Naive thymus-derived CD4-positive, alpha-beta T cell (primary cell): ENCODE measurements around the gene TRIM59. TPM values are rescaled to one million over a fixed set of nuclear protein-coding genes. Genes with fewer than 3 reads are reported as not detected.

ENCODE experiments used
- ATAC-seq: fragments of 150-1000 bp; cut with Tn5 transposase; 2 replicates; pipeline ENCODE4 v1.10.0; 2021; ENCODE audit warnings: mild to moderate bottlenecking, moderate library complexity
- CTCF ChIA-PET: fragments of 350-600 bp; sonication (Branson Sonifier 250); formaldehyde crosslinking; loops from one replicate; lab custom pipeline; 2021; ENCODE audit warnings: antibody characterized with exemption; lab: Charles Lee
- POLR2A ChIA-PET: fragments of 350-600 bp; sonication (Branson Sonifier 250); formaldehyde crosslinking; loops from one replicate; lab custom pipeline; 2021; ENCODE audit warnings: antibody characterized with exemption, inconsistent platforms; lab: Charles Lee
- DNase-seq, 9 donors: peaks; one replicate each; pipeline versions ENCODE4 v3.0.0 to v3.0.0-alpha.2; 2020 to 2022; ENCODE audit warnings: mixed read lengths in 1 of 9
- H3K27ac ChIP-seq: one replicate; pipeline ENCODE4 v1.7.0; 2013; ENCODE audit warnings: mild to moderate bottlenecking, low read depth, low read length, moderate library complexity
- H3K27me3 ChIP-seq, 2 donors: one replicate each; pipeline ENCODE4 v1.7.0; 2013; ENCODE audit warnings: low read length in 2 of 2, mild to moderate bottlenecking in 2 of 2, moderate library complexity in 2 of 2; ENCODE audit not compliant: control insufficient read depth in 2 of 2, insufficient read depth in 2 of 2
- H3K36me3 ChIP-seq, 3 experiments: 1 replicate in 2 of 3; 2 replicates in 1 of 3; pipeline ENCODE4 v1.7.0; 2013; ENCODE audit warnings: low read length in 3 of 3, mild to moderate bottlenecking in 3 of 3, moderate library complexity in 1 of 3; ENCODE audit not compliant: insufficient read depth in 3 of 3, control insufficient read depth in 2 of 3
- H3K4me1 ChIP-seq, 2 donors: one replicate each; pipeline ENCODE4 v1.7.0; 2013; ENCODE audit warnings: low read length in 2 of 2, mild to moderate bottlenecking in 2 of 2, moderate library complexity in 1 of 2; ENCODE audit not compliant: control insufficient read depth in 2 of 2, insufficient read depth in 2 of 2
- H3K4me3 ChIP-seq: 2 replicates; pipeline ENCODE4 v1.7.0; 2013; ENCODE audit warnings: mild to moderate bottlenecking, low read length
- H3K9me3 ChIP-seq, 3 experiments: 1 replicate in 2 of 3; 2 replicates in 1 of 3; pipeline ENCODE4 v1.7.0; 2013; ENCODE audit warnings: low read length in 3 of 3; ENCODE audit not compliant: control insufficient read depth in 2 of 3
- H3K27ac Mint-ChIP-seq, 9 donors: one replicate each; pipeline ENCODE4 v1.8.0; 2020 to 2022; ENCODE audit warnings: mixed read lengths in 9 of 9, mild to moderate bottlenecking in 8 of 9, moderate library complexity in 5 of 9, inconsistent platforms in 2 of 9
- H3K27me3 Mint-ChIP-seq, 5 donors: one replicate each; pipeline ENCODE4 v1.8.0; 2021 to 2022; ENCODE audit warnings: mixed read lengths in 5 of 5, mild to moderate bottlenecking in 1 of 5
- H3K36me3 Mint-ChIP-seq, 5 donors: one replicate each; pipeline ENCODE4 v1.8.0; 2020 to 2022; ENCODE audit warnings: mixed read lengths in 5 of 5, mild to moderate bottlenecking in 3 of 5, inconsistent platforms in 1 of 5
- H3K4me1 Mint-ChIP-seq, 7 donors: one replicate each; pipeline ENCODE4 v1.8.0; 2020 to 2022; ENCODE audit warnings: mixed read lengths in 7 of 7, mild to moderate bottlenecking in 3 of 7, inconsistent platforms in 1 of 7
- H3K4me3 Mint-ChIP-seq, 10 donors: one replicate each; pipeline ENCODE4 v1.8.0; 2020 to 2022; ENCODE audit warnings: mild to moderate bottlenecking in 10 of 10, mixed read lengths in 10 of 10, moderate library complexity in 6 of 10, inconsistent platforms in 2 of 10
- H3K9me3 Mint-ChIP-seq, 11 donors: one replicate each; pipeline ENCODE4 v1.8.0; 2020 to 2022; ENCODE audit warnings: mixed read lengths in 11 of 11, mild to moderate bottlenecking in 4 of 11, inconsistent platforms in 1 of 11, moderate library complexity in 1 of 11
- intact Hi-C, 2 donors: fragments of 100-400 bp; cut with micrococcal nuclease; formaldehyde crosslinking; loops; one replicate each; pipeline ENCODE4 v1.15.1; 2023
- polyA plus RNA-seq, 2 donors: library from polyadenylated mRNA; unstranded; fragments of 300-500 nt; fragmentation: Illumina TruSeq; gene quantifications; one replicate each; pipeline ENCODE4 v1.2.3, GENCODE V29; 2021
- total RNA-seq, 6 experiments: library from RNA in 5 of 6; stranded (reverse) in 5 of 6; gene quantifications; 1 replicate in 5 of 6; 2 replicates in 1 of 6; pipeline ENCODE4 v1.2.3 and lab custom pipeline; 2021 to 2026

The TRIM59 gene
- total and polyA plus RNA-seq, 7 experiments from 2014 or later: 9.8 to 49.2 (median 17.5) TPM

GRCh38 chr3:160417311-160417710 is 32.3 kb downstream of the TRIM59 start:
- intact Hi-C loops: loop anchor here in 1 of 2 donors (2.0 kb wide), 1 partner anchor 13 kb away; no protein-coding TSS in a partner anchor
- H3K27me3 Mint-ChIP-seq: no peaks in the 10 kb centered on the region
- Histone ChIP-seq H3K27ac (no peak overlapping the region), H3K9me3 (no peaks in the 10 kb centered on the region), H3K27me3 (no peaks in the 10 kb centered on the region), H3K4me1 (no peaks in the 10 kb centered on the region), H3K36me3 (peaks cover 3 to 28% (median 4%) of the 10 kb centered on the region in 3 experiments), H3K4me3 (no peak overlapping the region)
- H3K9me3 Mint-ChIP-seq: no peaks in the 10 kb centered on the region
- H3K27ac Mint-ChIP-seq: peak overlapping the region in 1 of 9 donors; percentile 64
- POLR2A ChIA-PET: interaction anchor here (1.0 kb wide), 1 partner anchor 31 kb away, joined by 3 read pairs; no protein-coding TSS in a partner anchor
- H3K4me3 Mint-ChIP-seq: no peak overlapping the region
- H3K36me3 Mint-ChIP-seq: peaks cover 4 to 31% (median 13%) of the 10 kb centered on the region in 5 donors
- ATAC-seq: no peak
- peaks cover 2 to 54% (median 9%) of the 10 kb centered on the region in 7 donors for H3K4me1 Mint-ChIP-seq
- no peak for DNase-seq
- CTCF ChIA-PET: no interaction called here

GRCh38 chr3:160413613-160414248 is 35.9 kb downstream of the TRIM59 start:
- intact Hi-C loops: loop anchor here (1.0 to 5.0 kb wide), 12 partner anchors 8 to 1568 kb away; partner anchors contain the start of genes IL12A (in 2 of the 2), C3orf80 (in 1 of the 2), IFT80 (in 1 of the 2) and SMC4 (in 1 of the 2)
- Histone ChIP-seq H3K36me3 (peaks cover 3 to 18% (median 4%) of the 10 kb centered on the region in 3 experiments), H3K27ac (no peak overlapping the region), H3K4me3 (no peak overlapping the region), H3K27me3 (no peaks in the 10 kb centered on the region), H3K9me3 (no peaks in the 10 kb centered on the region), H3K4me1 (no peaks in the 10 kb centered on the region)
- Mint-ChIP-seq H3K27ac (peak overlapping the region in 1 of 9 donors; percentile 33), H3K9me3 (no peaks in the 10 kb centered on the region), H3K4me1 (peaks cover 2 to 48% (median 9%) of the 10 kb centered on the region in 7 donors), H3K27me3 (no peaks in the 10 kb centered on the region), H3K4me3 (no peak overlapping the region), H3K36me3 (peaks cover 3 to 19% (median 13%) of the 10 kb centered on the region in 5 donors)
- DNase-seq: peak; percentile 41 to 75 (median 60)
- ChIA-PET CTCF (interaction anchor here (0.6 to 2.4 kb wide), 14 partner anchors 19 to 427 kb away, joined by 3 to 10 read pairs (median 4); partner anchors contain the start of genes IL12A and TRIM59), POLR2A (interaction anchor here (0.6 to 1.3 kb wide), 3 partner anchors 14 to 161 kb away, joined by 3 to 4 read pairs (median 3); partner anchors contain the start of gene SMC4)
- ATAC-seq: peak; percentile 94

GRCh38 chr3:160412477-160412876 is 37.1 kb downstream of the TRIM59 start:
- CTCF ChIA-PET: interaction anchor here (0.7 to 2.4 kb wide), 6 partner anchors 110 to 584 kb away, joined by 3 to 9 read pairs (median 3); partner anchors contain the start of gene IL12A
- ATAC-seq (no peak), DNase-seq (no peak)
- Mint-ChIP-seq H3K9me3 (no peaks in the 10 kb centered on the region), H3K36me3 (peaks cover 6 to 18% (median 13%) of the 10 kb centered on the region in 5 donors), H3K27ac (peak overlapping the region in 1 of 9 donors; percentile 42), H3K4me1 (peaks cover 2 to 50% (median 12%) of the 10 kb centered on the region in 7 donors), H3K4me3 (no peak overlapping the region), H3K27me3 (no peaks in the 10 kb centered on the region)
- intact Hi-C loops: loop anchor here (2.0 to 5.0 kb wide), 5 partner anchors 70 to 424 kb away; partner anchors contain the start of genes C3orf80 (in 1 of the 2) and IL12A (in 1 of the 2)
- POLR2A ChIA-PET: interaction anchor here (1.3 kb wide), 1 partner anchor 13 kb away, joined by 3 read pairs; the partner anchor contains the start of gene SMC4
- Histone ChIP-seq H3K27ac (no peak overlapping the region), H3K4me3 (no peak overlapping the region), H3K9me3 (no peaks in the 10 kb centered on the region), H3K4me1 (no peaks in the 10 kb centered on the region), H3K36me3 (peaks cover 2 to 13% (median 3%) of the 10 kb centered on the region in 3 experiments), H3K27me3 (no peaks in the 10 kb centered on the region)

- H3K4me3 ChIP-seq: no peak overlapping the region
- H3K9me3 ChIP-seq: no peaks in the 10 kb centered on the region
- no peaks in the 10 kb centered on the region for H3K4me1 ChIP-seq
- no peak overlapping the region for H3K4me3 Mint-ChIP-seq
- H3K27me3 Mint-ChIP-seq: no peaks in the 10 kb centered on the region
- no peak for ATAC-seq
- peaks cover 0 to 47% (median 0%) of the 10 kb centered on the region in 7 donors for H3K4me1 Mint-ChIP-seq
- DNase-seq: no peak
- intact Hi-C loops: loop anchor here in 1 of 2 donors (5.0 kb wide), 2 partner anchors 77 to 183 kb away; partner anchors contain the start of gene C3orf80
- peaks cover 0 to 1% (median 0%) of the 10 kb centered on the region in 3 experiments for H3K36me3 ChIP-seq
- peak overlapping the region in 1 of 9 donors; percentile 22 for H3K27ac Mint-ChIP-seq
- POLR2A ChIA-PET: interaction anchor here (0.6 kb wide), 1 partner anchor 505 kb away, joined by 10 read pairs; no protein-coding TSS in a partner anchor
- CTCF ChIA-PET: interaction anchor here (1.1 kb wide), 1 partner anchor 45 kb away, joined by 3 read pairs; no protein-coding TSS in a partner anchor
- H3K36me3 Mint-ChIP-seq: peaks cover 0 to 11% (median 4%) of the 10 kb centered on the region in 5 donors
- peaks cover 0 to 1% (median 0%) of the 10 kb centered on the region in 11 donors for H3K9me3 Mint-ChIP-seq
- no peaks in the 10 kb centered on the region for H3K27me3 ChIP-seq
- H3K27ac ChIP-seq: no peak overlapping the region
These were observed 39.6 kb downstream of the TRIM59 start for GRCh38 chr3:160409812-160410610.

- ChIA-PET CTCF (no interaction called here), POLR2A (interaction anchor here (1.1 kb wide), 1 partner anchor 162 kb away, joined by 3 read pairs; no protein-coding TSS in a partner anchor)
- H3K36me3 ChIP-seq: peaks cover 0 to 7% (median 0%) of the 10 kb centered on the region in 3 experiments
- ATAC-seq (no peak), DNase-seq (no peak)
- H3K27me3 Mint-ChIP-seq: peaks cover 5 to 19% (median 9%) of the 10 kb centered on the region in 5 donors
- peaks cover 0 to 4% of the 10 kb centered on the region in 2 donors for H3K27me3 ChIP-seq
- peaks cover 17 to 58% (median 42%) of the 10 kb centered on the region in 7 donors for H3K4me1 Mint-ChIP-seq
- H3K27ac Mint-ChIP-seq: peak overlapping the region in 5 of 9 donors; percentile 0 to 87 (median 22)
- peaks cover 4 to 12% of the 10 kb centered on the region in 2 donors for H3K4me1 ChIP-seq
- H3K4me3 ChIP-seq: peak overlapping the region; percentile 30
- H3K27ac ChIP-seq: no peak overlapping the region
- intact Hi-C loops: no loop called here
- H3K4me3 Mint-ChIP-seq: peak overlapping the region in 8 of 10 donors; percentile 25 to 96 (median 60)
- peaks cover 4 to 33% (median 10%) of the 10 kb centered on the region in 5 donors for H3K36me3 Mint-ChIP-seq
- peaks cover 0 to 11% (median 0%) of the 10 kb centered on the region in 11 donors for H3K9me3 Mint-ChIP-seq
- no peaks in the 10 kb centered on the region for H3K9me3 ChIP-seq
These were observed 45.7 kb downstream of the TRIM59 start for GRCh38 chr3:160403796-160404470.
